Ascending aorta (tissue), 2 donors: ENCODE measurements around the gene TTC34. TPM values are rescaled to one million over a fixed set of nuclear protein-coding genes. Genes with fewer than 3 reads are reported as not detected.

Experiments used
- DNase-seq, 2 donors: peaks; one replicate each; pipeline ENCODE4 v3.0.0-alpha.2; 2019; ENCODE audit warnings: low spot score in 2 of 2
- H3K27ac ChIP-seq, 2 donors: fragments of 200-600 bp; sonication (generic); one replicate each; pipeline ENCODE4 v1.5.1; 2016 to 2017; ENCODE audit warnings: mild to moderate bottlenecking in 1 of 2
- H3K27me3 ChIP-seq: fragments of 200-600 bp; sonication (generic); one replicate; pipeline ENCODE4 v1.5.1; 2017
- H3K36me3 ChIP-seq, 2 donors: fragments of 200-600 bp; sonication (generic); one replicate each; pipeline ENCODE4 v1.5.1; 2016
- H3K4me1 ChIP-seq, 2 donors: fragments of 200-600 bp; sonication (generic); one replicate each; pipeline ENCODE4 v1.5.1; 2016 to 2017; ENCODE audit warnings: mild to moderate bottlenecking in 1 of 2
- H3K4me3 ChIP-seq, 2 donors: fragments of 200-600 bp; sonication (generic); one replicate each; pipeline ENCODE4 v1.5.1; 2016 to 2017; ENCODE audit warnings: mild to moderate bottlenecking in 1 of 2
- H3K9me3 ChIP-seq, 2 donors: fragments of 200-600 bp; sonication (generic); one replicate each; pipeline ENCODE4 v1.5.1; 2016
- intact Hi-C: fragments of 100-400 bp; cut with DNase I; formaldehyde crosslinking; loops from one replicate; pipeline ENCODE4 v1.15.1; 2023
- total RNA-seq: library from RNA; depleted of rRNA; stranded (reverse); fragments of >200 nt; gene quantifications from one replicate; pipeline ENCODE4 v1.1.0, GENCODE V29; 2016
- TF ChIP-seq, protein P1 (sequence below), 3 experiments: fragments of 200-600 bp in 2 of 3; fragments of 450-650 bp in 1 of 3; sonication (generic) in 2 of 3; IDR thresholded peaks; one replicate each; pipeline ENCODE4 v1.5.1; 2016 to 2019; ENCODE audit warnings: antibody characterized with exemption in 3 of 3, mild to moderate bottlenecking in 1 of 3, moderate library complexity in 1 of 3

TTC34 gene
- total RNA-seq, 1 donor from 2014 or later: 0.75 TPM

DNA sequence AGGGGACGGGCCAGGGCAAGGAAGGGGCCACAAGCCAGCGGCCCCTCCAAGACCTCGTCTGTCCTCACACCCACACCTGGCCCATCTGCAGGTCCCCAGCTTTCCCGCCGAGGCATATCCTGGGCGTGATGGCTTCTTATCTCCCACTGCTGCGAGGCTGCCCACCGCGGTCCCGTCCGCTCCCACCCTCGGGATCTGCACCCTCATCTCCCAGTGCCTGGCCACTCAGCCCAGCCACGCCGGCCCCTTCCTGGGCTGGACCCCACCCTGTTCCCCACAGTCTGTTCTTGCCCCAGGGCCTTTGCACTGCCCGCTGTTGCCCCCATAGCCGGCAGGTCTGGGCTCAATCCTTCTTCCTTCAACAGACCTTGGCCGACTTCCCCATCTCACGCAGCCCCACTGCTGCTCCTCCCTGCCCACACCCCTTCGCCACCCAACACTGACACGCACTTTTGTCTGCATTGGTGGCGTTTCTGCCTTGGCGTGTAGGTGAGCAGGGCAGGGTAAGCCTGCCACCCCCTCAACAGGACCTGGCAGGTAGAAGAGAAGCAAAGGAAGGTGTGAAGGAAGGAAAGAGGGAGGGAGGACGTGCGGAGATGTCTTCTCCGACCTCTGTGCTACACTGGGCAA is 4.4 kb upstream of the TTC34 start:
- intact Hi-C loops: no loop called here
- DNase-seq: no peak
- no peaks in the 10 kb centered on the region for H3K27me3 ChIP-seq
- TF ChIP-seq, protein P1, sequence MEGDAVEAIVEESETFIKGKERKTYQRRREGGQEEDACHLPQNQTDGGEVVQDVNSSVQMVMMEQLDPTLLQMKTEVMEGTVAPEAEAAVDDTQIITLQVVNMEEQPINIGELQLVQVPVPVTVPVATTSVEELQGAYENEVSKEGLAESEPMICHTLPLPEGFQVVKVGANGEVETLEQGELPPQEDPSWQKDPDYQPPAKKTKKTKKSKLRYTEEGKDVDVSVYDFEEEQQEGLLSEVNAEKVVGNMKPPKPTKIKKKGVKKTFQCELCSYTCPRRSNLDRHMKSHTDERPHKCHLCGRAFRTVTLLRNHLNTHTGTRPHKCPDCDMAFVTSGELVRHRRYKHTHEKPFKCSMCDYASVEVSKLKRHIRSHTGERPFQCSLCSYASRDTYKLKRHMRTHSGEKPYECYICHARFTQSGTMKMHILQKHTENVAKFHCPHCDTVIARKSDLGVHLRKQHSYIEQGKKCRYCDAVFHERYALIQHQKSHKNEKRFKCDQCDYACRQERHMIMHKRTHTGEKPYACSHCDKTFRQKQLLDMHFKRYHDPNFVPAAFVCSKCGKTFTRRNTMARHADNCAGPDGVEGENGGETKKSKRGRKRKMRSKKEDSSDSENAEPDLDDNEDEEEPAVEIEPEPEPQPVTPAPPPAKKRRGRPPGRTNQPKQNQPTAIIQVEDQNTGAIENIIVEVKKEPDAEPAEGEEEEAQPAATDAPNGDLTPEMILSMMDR (IDR thresholded peaks at IDR 0.05): no peak
- no peak overlapping the region for H3K4me3 ChIP-seq
- no peaks in the 10 kb centered on the region for H3K36me3 ChIP-seq
- H3K9me3 ChIP-seq: no peaks in the 10 kb centered on the region
- H3K27ac ChIP-seq: no peak overlapping the region
- no peaks in the 10 kb centered on the region for H3K4me1 ChIP-seq

DNA sequence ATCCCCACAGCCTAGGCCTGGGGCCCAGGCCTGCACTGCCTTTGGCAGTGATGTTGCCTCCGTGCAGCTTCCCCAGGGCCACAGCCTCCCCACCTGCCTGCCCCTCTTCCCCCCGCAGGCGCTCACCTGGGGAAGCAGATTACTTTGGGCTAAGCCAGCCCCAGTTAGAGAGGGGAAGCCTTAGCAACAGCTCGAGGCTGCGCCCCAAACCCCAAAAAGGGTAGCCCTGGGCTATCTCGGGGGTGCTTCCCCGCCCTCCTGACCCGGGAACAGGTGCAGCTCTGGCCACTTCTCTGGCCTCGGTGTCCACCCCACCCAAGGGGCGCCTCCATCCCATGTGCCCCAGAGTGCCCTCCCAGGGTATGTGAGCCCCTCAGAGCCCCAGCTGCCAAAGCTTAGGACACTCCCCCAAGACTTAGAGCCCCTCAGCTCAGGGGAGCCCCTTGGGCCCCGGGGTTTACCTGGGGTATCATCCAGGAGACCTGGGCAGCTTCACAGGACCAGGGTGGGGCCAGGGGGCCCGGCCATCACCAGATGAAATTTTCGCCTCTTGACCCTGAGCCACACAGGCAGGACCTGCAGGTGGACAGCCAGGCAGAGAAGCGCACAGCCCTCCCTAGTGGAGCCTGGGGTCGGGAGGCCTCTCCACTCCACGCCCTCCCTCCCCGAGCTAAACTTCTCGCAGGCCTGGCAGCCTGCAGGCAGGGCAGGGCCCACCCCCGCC is 3.3 kb upstream of the TTC34 start:
- H3K9me3 ChIP-seq: no peaks in the 10 kb centered on the region
- H3K4me1 ChIP-seq: no peaks in the 10 kb centered on the region
- intact Hi-C loops: no loop called here
- peak in 1 of 2 donors; percentile 41 for DNase-seq
- no peaks in the 10 kb centered on the region for H3K27me3 ChIP-seq
- no peaks in the 10 kb centered on the region for H3K36me3 ChIP-seq
- no peak overlapping the region for H3K4me3 ChIP-seq
- TF ChIP-seq, protein P1 (IDR thresholded peaks at IDR 0.05): no peak
- no peak overlapping the region for H3K27ac ChIP-seq

DNA sequence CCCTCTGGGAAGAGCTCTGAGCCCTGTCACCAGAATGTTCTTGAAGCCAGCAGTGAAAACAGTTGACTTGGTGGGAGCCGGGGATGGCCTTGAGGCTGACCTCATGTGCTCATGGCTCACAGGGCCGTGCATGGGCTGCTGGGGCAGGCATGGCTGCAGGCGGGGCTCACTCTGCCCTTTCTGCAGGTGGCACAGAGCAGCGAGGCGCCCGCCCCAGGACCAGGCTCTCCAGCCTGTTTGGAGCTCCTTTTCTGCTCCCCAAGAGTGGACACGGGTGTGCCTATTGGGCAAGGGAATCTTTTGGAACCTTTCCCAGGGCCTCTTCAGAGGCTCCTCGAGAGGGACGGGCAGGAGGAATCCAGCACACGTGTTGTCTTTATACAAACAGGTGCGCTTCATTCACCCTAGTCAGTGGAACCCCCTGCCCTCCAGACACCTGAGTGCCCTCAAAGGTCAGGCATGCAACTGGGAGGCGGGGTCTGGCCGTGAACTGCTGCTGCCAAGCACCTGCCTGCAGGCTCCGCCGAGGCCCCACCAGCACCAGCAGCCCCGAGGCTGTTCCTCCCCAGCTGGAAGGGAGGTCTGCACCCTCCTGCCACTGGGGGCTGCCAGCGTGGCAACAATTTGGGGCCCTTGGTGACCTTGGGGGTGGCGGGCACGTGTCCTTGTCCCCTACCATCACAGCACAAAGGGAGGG is 2.6 kb upstream of the TTC34 start:
- no peaks in the 10 kb centered on the region for H3K27me3 ChIP-seq
- no peaks in the 10 kb centered on the region for H3K9me3 ChIP-seq
- intact Hi-C loops: no loop called here
- TF ChIP-seq, protein P1 (IDR thresholded peaks at IDR 0.05): no peak
- no peak overlapping the region for H3K4me3 ChIP-seq
- no peak overlapping the region for H3K27ac ChIP-seq
- no peaks in the 10 kb centered on the region for H3K4me1 ChIP-seq
- peak in 1 of 2 donors; percentile 60 for DNase-seq
- H3K36me3 ChIP-seq: no peaks in the 10 kb centered on the region

DNA sequence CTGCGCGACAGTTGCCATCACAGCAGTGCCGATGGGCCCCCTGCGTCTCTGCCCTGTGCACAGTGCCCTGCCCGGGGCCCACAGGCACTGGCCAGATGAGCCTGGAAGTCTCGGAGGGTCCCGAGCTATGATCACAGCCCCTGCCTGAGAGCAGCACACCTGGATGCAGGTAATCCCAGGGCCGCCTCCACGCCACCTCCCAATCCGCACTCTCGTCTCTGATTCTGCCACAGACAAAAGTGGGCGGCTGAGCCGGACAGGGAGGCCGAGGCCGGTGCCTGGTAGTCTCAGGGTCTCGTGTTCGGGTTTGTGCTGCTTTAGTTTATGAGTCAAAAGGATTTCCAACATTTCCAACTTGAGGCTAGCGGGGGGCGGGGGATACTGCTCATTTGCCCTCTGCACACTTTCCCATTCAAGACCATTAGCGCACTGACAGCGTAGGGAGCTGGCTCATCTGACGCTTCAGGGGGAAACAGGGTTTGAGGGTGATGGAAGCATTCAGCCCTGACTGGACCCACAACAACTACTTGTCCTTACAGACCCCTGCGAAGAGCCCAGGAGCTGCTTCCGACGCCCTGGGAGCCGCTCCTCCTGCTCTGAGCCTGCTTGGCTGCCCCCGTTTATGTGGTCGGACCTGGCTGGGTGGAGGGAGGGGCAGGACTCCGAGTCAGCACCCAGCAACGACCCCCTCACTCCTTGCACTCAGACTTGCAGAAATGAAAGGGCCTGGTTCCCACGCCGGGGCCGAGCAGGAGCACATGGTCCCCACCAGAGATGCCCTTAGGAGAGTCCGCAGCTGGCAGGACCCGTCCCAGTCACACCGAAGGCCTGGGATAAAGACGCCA is 1.8 kb upstream of the TTC34 start:
- Histone ChIP-seq H3K4me3 (no peak overlapping the region), H3K27ac (no peak overlapping the region), H3K9me3 (no peaks in the 10 kb centered on the region), H3K27me3 (no peaks in the 10 kb centered on the region), H3K4me1 (no peaks in the 10 kb centered on the region), H3K36me3 (no peaks in the 10 kb centered on the region)
- intact Hi-C loops: no loop called here
- TF ChIP-seq, protein P1 (IDR thresholded peaks at IDR 0.05): no peak
- DNase-seq: peak in 1 of 2 donors; percentile 50

DNA sequence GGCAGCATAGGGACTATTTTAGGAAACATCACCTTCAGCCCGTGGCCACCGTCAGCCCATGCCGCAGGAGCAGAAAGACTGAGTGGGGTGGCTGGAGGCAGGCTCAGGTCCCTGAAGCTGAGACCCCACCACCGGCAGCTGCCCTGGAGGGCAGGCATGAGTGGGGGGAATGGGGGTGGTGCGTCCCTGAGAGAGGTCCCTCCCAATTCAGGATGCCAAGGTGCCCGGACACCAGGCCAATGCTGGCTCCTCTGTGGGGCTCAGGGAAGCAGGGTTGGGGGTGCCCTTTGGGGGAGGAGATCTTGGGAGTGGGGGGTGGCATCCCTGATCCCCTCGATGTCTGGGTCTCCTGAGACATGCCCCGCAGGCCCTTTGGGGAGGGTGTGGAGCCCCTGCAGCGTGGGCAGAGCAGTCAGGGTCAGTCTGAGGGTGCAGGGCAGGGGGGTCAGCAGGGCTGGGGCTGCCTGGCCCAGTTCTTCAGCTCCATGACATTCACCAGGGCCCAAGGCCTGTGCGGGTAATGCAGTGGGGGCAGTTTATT is 998 bp upstream of the TTC34 start:
- intact Hi-C loops: no loop called here
- Histone ChIP-seq H3K4me3 (no peak overlapping the region), H3K27me3 (no peaks in the 10 kb centered on the region), H3K4me1 (no peaks in the 10 kb centered on the region), H3K9me3 (no peaks in the 10 kb centered on the region), H3K36me3 (no peaks in the 10 kb centered on the region), H3K27ac (no peak overlapping the region)
- DNase-seq: no peak
- TF ChIP-seq, protein P1 (IDR thresholded peaks at IDR 0.05): no peak
